GM18526 (cell line): ENCODE results near the gene ABHD16B.

ENCODE experiments used
- POLR2A ChIP-seq: IDR thresholded peaks from 3 replicates; pipeline ENCODE4 v1.6.1; 2011; ENCODE audit not compliant: insufficient read length; ENCODE audit errors: extremely low read depth

The ABHD16B gene

DNA sequence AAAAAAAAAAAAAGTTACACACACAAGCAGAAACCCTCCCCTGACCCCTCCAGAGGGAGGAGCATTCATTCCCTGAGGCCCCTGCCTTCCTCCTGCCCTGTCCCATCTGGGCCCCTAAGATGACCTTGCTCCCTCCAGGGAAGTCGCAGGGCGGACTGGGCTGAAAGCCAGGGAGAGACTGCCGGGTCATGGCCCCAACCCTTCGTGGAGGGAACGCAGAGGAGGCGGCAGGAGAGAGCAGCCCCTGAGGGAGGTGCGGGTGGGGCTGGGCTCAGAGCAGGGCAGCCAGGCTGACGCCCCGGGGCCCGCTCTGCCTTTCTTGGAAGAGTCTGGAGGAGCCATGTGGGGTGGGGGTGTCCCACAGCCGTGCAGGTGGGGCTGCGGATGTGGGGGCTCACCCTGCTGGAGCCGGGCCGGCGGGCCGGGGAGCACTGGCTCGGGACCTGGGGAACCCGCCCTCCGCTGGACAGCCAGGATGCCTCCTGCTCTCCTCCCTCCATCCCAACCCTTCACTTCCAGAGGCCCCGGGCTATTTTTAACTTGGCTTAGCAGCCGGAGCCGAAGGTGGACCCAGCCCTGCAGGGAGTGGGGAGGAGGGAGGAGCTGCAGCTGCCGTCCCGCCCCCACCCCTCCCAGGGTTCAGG is 15.0 kb upstream of the ABHD16B start:
- TF ChIP-seq POLR2A: no peak

DNA sequence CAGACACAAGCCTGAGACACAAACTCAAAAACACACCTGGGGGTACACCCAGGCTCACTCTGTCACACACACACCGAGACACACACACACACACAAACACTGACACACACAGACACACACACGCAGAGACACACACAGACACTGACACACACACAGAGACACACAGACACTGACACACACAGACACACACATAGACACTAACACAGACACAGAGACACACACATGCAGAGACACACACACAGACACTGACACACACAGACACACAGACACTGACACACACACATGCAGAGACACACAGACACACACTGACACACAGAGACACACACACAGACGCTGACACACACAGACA is 14.4 kb upstream of the ABHD16B start:
- no peak for TF ChIP-seq POLR2A

DNA sequence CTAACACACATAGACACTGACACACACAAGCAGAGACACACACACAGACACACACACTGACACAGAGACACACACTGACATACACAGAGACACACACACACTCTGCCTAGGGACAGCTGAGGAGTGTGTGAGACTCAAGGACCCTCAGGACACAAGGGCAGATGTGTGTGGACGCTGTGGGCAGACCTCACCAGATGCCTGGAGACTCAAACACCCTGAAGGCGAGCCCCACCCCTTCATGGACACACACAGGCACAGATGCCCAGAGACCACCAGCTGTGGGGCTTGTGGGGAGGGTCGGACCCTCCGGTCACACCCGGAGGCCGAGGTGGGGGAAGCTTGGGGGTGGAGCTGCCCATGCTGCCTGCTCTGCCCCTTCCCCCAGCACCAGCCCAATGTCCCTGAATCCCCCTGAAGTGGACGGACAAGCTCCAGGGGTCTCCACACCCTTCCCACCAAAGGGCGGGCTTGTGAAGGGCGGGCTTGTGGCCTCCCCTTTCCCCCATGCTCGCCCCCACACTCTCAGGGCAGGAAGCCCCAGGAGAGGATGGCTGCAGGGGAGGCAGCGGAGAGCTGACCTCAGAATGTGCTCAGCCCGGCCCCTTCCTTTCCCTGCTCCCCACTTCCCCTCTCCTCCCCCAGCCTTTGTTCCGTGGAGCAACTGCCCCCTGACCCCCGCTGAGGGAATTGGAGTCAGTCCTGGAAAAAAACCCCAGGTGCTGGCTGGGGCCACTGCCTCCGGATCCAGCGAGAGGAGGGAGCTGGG is 13.9 kb upstream of the ABHD16B start:
- no peak for TF ChIP-seq POLR2A

DNA sequence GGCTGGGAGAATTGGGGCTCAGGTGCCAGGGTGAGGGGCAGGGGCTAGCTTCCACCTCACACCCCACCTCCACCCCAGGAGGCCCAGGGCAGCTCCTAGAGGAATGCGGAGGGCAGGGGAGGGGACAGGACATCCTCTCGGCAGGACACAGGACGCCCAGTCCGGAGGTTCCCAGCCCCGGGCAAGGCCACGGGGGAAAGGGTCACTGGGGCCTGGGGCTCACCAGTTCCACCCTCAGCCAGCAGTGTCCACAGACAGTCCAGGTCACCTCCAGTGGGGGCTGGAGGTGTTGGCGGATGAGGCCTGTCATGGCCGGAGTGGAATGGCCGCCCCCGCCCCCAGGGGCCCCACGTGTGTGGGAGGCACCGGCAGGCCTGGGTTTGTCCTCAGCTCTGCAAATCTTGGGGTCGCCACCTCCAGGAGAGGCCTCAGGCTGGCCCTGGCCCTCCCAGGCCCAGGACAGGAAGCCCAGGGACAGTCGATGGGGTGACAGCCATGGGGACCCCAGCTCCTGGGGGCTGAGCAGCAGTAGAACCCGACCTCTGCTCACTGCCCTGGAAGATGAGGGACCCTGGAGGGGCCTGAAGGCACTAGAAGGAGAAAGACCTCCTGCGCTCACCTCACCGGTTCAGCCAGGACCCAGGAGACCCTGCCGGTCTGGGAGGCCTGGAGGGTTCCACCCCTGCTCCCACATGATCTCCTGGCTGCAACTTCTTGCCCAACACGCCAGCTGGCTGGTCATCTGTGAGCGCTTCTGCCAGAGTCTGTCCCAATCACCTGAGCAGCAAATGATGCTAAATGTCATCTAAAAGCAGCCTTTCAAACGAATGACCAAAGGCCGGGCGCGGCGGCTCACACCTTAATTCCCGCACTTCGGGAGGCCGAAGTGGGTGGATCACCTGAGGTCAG is 13.0 kb upstream of the ABHD16B start:
- TF ChIP-seq POLR2A: no peak

- no peak for TF ChIP-seq POLR2A
These were observed 10.4 kb upstream of the ABHD16B start for GRCh38 chr20:63850689-63851547.

- no peak for TF ChIP-seq POLR2A
These were observed 7.1 kb upstream of the ABHD16B start for GRCh38 chr20:63854069-63854765.

DNA sequence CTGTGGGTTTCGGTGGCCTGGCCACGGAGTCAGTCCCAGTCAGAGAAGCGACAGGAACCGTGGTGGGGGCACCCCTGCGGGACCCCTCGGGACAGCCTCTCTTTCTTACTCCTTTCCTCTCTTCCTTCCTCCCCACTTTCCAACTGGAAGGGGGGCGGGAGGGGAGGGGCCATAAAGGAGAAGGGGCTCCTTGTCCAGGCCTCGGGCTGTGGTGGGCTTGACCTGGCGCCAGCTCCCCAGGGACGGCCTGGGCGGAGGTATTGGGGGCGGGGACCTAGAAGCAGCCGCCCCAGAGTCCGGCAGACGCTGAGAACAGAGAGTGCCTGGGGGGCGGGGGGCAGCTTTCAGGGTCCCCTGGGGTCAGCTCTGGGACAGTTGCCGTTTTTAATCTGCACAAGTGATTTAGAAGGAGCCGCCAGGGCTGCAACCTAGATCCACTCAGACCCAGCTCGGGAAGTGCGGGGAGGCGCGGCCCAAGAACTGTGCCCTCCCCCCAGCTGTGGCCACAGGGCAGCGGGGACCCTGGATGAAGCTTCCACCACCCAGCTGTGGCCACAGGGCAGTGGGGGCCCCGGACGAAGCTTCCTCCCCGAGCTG is 6.4 kb upstream of the ABHD16B start:
- TF ChIP-seq POLR2A: no peak

DNA sequence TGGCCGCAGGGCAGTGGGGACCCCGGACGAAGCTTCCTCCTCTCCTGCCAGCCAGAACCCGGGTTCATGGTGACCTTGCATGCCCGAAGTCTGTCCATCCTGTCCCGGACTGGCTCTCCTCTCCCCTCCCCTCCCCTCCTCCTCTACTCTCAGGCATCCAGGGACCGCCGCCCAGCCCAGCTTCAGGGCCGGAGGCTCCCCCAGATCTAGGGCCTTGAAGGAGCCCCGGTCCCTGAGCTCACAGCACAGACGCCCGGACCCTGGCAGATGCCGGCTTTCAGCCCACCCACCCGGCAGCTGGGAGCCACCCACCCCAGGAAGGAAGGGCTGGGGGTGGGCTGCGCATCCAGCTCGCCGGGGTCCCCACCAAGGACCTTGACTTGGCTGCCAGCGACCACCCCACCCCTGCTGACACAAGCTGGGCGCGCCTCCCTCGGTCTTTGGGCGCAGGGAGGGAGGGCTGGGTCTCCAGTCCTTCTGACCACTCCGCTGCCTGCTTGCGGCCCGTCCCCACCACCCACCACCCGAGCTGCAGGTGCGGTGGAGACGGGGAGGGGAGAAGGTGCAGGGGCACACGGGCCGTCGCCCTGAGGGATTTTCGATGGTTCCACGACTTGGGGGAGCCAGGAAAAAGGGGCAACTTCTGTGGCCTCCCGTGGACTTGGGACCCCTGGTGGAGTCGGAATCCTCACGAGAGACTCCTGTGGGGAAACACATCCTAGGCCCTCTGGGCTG is 5.8 kb upstream of the ABHD16B start:
- TF ChIP-seq POLR2A: no peak

GRCh38 chr20:63856098-63856511 is 5.2 kb upstream of the ABHD16B start:
- no peak for TF ChIP-seq POLR2A

DNA sequence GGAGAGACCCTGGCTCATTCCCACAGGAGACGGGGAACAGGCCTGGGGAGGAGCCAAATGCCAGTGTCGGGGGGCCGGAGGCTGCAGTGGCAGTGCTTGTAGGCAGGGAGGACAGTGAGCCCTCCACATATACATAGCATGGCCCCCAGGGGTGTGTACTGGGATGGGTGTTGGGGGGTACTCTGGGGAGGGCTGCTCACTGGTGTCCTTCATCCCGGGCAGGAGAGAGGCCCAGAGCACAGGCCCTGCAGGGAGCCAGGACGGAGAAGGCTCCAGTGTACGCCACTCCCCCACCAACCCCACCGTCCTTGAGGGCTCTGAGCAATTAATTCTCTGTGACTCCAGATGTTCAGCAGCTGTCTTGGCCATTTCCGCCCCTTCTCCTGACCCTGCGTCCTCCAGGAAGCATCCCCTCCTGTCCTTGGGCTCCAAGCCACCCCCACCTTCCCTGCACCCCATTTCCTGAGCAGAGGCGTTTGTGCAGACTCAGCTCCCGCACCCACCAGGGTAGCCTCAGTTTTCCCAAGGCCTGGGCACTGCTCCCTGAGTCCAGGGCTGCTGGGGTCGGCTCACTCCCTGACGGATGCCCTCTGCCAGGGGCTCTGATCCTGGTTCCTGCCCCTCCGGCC is 3.4 kb upstream of the ABHD16B start:
- TF ChIP-seq POLR2A: no peak

DNA sequence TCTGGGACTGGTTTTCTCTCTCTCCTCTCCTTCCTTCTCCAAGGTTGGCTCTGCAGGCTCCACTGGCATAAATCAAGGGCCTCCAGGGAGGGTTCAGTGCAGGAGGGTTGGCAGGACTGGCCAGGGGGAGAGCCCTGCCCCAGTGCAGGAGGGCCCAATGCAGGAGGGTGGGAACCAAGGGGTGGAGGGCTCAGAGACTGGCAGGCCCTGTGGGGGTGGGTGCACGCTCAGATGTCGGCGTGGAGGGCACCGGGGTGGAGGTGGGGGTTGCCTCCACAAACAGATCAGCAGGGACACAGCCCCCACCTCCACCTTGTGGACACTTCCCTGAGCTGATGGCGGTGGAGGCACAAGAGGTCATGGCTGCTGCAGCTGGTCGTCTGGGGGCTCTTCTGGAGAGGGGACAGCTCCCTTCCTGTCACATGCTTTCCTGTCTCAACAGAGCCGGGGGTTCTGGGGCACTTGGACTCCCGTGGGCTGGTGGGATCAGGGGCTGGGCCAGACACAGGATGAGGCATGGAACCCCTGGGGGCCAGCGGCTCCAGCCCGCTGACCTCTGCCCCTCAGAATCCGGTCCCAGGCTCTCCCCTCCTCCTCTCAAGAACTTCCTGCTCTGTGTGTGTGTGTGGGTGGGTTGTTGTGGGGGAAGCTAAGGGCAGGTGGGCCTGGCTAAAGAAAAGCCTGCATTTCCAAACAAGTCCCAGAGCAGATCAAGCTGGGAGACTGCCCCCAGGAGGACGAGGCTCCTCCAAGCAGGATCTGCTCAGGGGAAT is 2.7 kb upstream of the ABHD16B start:
- no peak for TF ChIP-seq POLR2A

- no peak for TF ChIP-seq POLR2A
These were observed 2.1 kb upstream of the ABHD16B start for GRCh38 chr20:63859166-63859699.
